Stimulated activated CD8-positive, alpha-beta memory T cell treated with anti-CD3 and anti-CD28 coated beads, Interleukin-15, amount 100 ng/mL, for 48 hours (primary cell): ENCODE measurements around the gene WASF3.
A peak's percentile ranks its signal among the peaks of the same experiment; 100 is the strongest.

Source experiments
- DNase-seq, 2 donors: peaks; one replicate each; pipeline ENCODE4 v3.0.0-alpha.2; 2020; ENCODE audit warnings: low read depth in 2 of 2

WASF3 gene, protein sequence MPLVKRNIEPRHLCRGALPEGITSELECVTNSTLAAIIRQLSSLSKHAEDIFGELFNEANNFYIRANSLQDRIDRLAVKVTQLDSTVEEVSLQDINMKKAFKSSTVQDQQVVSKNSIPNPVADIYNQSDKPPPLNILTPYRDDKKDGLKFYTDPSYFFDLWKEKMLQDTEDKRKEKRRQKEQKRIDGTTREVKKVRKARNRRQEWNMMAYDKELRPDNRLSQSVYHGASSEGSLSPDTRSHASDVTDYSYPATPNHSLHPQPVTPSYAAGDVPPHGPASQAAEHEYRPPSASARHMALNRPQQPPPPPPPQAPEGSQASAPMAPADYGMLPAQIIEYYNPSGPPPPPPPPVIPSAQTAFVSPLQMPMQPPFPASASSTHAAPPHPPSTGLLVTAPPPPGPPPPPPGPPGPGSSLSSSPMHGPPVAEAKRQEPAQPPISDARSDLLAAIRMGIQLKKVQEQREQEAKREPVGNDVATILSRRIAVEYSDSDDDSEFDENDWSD

DNA sequence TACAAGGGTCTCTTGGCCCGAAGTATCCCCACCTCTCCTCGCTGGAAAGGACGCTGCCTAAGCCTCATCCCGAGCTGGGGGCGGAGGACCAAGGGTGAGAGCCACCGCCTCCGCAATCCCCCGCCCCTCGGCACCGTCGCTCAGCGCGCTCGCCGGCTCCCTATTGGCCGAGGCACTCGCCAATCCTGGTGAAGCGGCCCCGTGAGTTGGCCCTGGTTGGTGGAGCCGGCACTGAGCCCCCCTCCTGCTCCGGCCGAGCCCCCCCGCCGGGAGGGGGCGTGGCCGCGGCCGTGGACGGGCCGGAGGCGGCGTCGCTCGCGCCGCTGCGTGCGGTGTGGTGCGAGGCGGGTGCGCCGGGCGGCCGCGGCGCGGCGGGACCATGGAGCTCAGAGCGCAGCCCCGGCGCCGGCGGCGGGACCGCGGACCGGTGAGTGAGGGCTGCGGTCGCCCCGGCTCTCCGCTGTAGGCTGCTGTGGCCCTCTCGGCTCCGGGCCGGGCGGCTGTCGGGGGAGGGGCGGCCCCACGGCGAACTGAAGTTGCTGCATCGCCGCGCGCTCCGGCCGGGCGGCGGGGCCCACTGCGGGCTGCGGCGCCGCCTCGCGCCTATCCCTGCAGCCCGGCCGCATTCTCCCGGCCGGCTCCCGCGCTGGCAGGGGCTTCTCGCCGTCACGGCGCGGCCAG is at the start of gene WASF3:
WASF3 (plus strand) TSS at position 291 of the 681 bp plus-strand sequence. CDS start 84,588 bp downstream, outside the sequence.
- peak; percentile 37 to 49 for DNase-seq

DNA sequence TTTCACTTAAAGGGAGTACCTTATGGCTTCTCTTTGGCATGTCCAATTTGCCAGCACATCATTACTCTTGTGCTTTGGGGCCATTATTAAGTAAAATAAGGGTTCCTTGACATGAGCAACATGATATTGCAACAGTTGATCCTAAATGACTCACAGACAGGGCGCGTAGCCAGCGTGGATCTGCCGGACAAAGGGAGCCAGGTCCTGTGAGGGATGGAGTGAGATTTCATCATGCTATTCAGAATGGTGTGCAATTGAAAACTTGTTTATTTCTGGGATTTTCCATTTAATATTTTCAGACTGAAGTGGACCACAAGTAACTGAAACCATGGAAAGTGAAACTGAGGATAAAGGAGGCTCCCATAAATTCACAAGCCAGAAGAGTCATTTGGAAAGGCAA is 48.6 kb upstream of the WASF3 start:
- no peak for DNase-seq

DNA sequence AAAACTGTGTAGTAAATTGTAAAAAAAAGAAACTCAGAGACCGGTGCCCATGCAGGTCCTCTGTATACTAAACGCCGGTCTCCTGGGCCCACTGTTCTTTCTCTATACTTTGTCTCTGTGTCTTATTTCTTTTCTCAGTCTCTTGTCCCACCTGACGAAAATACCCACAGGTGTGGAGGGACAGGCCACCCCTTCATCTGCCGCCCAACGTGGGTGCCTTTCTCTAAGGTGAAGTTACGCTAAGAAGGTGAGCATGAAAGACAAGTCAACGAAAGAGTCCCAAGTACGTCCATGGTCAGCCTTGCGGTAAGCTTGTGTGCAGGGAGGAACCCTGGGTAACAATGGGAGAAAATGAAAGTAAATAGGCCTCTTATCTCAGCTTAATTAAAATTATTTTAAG is 48.0 kb upstream of the WASF3 start:
- DNase-seq, result no peak

DNA sequence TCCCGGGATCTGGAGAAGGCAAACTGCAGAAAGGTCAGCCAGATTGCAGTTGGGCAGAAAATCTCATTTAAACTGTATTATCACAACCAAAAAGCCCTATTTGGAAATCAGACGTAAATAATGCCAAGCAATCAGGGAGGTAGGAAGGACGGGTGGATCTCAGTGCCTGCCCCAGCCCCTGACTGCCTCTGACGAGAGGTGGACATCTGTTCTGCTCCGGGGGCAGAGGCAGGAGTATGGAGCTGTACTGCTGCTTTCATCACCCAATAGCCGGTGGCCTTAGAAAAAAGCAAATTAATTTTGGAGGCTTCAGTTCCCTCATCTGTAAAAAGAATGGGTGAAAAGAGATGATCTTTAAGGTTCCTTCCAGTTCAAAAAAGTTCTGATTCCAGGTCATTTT is 43.6 kb upstream of the WASF3 start:
- no peak for DNase-seq

DNA sequence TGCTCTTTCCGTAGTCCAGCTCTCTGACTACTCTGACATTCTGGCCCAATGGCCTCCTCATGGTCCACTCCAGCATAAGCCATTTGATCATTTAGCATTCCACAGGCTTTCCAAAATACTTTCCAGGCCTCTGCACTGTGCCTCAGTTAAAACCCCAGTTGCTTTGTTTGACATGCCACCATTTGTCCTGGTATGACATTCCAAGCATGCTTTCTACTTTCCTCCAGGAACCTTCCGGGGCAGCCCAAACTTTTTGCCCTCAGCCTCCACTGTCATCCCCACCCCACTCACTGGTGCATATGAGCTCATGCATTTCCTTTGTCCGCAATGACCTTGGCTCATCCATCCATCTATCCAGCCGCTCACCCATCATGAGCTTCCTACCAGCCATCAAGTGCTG is 41.8 kb upstream of the WASF3 start:
- DNase-seq, result no peak

DNA sequence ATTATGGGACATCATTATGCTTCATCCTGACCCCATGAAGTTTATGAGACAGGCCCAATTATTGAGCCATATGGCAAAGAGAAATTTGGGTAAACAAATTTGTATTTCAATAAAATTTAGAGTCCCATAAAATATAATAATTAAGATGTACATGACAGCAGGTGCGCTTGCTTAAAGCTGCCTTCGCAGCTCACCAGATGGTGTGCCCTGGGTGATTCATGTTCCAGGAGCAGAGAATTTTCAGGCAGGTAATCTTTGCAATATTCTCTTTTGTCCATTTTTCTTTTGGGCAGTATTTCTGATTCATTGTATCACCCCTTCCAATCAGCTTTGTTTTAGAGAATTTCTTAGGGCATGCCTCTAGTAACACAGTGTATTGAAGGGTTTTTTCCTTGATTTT is 39.5 kb upstream of the WASF3 start:
- no peak for DNase-seq

DNA sequence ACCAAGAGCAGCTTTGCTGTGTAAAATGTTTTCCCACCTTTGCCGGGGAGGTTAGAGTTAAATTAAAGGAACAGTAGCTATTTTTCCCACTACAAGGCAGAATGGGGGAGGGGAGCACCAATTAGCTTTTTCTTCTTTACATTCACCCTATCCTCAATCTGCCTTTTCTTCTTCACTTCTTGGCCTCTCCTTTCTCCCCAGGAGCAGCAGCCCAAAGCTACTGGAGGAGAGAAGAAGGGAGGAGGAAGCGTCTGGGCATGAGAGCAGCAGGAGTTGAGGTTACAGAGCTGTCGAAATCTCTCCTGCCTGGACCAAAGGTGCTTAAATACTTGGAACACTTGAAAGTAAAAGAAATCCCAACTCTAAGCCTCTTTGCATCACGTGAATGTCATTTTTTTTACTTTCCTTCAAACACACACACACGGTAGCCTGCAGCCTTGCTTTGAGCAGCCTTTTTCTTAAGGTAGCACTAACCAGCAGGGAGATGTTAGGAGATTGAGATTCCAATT is 39.0 kb upstream of the WASF3 start:
- no peak for DNase-seq

DNA sequence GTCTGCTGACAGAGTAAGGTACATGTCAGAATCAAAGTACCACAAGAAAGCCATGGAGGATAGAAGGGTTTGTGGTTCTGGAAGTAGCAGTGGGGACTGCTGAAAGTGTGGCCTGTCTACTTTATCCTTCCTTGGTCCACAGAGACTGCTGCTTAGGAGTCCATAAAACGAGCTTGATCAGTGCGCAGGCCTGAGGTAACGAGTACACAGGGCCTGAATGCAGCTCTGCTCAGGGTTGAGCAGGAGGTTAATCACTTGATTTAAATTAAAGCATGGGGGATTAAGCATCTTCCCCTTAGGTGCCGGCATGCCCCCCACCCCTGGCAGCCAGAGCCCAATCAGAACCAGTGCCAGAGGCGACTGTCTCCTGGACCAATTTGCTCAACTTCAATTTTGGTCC is 34.9 kb upstream of the WASF3 start:
- DNase-seq, result no peak

DNA sequence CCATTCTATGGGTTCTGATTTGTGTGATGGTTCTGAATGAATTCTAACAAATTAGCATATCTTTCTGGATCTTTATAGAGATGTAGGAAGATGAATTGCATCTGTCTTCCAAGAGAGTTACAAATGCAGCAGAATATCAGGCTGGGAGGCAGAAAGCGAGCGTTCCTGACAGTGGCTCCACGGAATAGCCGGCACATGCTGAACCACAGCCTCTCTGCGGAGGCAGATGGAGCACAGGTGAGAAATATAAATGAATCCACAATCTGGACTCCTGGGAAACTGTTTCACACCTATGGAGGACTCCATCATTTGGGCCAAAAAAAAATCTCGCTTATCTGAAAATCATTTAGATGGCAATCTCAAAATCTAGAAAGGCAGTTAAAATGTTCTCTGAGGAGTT is 34.5 kb upstream of the WASF3 start:
- DNase-seq, result no peak

DNA sequence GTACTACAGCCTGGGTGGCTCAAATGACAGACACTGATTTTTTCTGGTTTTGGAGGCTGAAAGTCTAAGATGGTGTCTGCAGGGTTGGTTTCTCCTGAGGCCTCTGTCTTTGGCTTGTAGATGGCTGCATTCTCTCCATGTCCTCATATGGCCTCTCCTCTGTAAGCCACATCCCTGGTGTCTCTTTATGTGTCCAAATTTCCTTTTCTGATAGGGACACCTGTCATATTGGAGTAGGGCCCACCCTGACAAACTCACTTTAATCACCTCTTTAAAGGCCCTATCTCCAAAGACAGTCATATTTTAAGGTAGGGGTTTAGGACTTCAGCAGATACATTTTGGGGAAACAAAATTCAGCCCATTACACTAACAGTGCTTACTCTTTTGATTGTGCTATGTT is 32.0 kb upstream of the WASF3 start:
- DNase-seq, result no peak

DNA sequence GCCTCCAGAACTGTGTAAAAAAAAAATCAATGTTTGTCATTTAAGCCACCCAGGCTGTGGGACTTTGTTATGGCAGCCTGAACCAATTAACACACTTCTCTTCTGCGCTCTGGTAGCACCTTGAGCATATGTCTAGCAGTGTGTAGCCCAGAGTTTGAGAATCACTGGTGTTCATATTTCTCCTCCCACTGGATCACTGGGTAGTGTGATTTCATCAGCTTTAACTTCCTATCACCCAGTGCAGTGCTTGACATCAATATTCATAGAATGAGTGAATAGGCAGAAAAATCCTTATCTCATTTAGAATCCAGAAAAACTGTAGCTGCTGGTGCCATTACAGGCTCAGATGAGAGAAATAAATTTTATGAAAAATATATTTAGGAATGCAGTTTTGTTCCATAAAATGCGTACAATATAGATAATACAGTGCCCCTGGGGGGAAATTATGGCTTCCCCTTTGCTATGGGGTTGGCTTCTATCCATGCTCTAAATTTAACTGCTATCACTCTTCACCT is 30.7 kb upstream of the WASF3 start:
- DNase-seq, result no peak

DNA sequence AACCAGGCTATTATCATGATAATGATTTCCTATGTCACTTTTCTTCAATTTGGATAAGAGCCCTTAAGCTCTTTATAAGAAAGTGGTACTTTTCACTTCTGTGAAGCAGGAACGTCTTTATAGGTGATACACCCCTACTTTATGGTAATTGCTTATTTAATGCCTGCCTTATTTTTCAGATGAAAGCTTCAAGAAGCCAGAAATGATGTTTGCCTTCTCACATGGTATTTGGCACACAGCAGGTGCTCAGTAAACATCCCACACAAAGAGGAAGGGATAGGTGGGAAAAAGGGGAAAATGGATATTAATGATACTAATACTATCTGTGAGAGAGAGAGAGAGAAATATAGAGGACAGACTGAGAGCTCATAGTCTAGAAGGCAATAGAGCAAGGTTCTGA is 29.0 kb upstream of the WASF3 start:
- DNase-seq, result no peak

DNA sequence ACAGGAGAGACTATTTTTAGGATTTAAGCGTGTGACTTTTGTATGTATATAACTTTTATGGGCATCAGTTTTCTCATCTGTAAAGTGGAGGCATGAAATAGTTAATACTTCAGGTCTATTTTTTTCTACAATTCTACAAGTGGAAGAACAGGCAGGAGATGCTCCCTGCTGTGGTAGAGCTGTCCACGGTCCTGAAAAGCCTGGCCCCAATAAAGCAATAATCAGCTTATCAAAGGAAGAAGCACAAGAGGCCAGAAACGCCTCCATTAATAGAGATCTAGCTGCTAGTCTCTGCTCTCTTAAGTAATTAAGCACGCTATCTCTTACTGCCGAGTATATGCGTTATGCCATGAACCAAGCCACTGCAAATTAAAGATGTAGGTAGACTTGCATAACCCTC is 28.0 kb upstream of the WASF3 start:
- DNase-seq, result no peak

DNA sequence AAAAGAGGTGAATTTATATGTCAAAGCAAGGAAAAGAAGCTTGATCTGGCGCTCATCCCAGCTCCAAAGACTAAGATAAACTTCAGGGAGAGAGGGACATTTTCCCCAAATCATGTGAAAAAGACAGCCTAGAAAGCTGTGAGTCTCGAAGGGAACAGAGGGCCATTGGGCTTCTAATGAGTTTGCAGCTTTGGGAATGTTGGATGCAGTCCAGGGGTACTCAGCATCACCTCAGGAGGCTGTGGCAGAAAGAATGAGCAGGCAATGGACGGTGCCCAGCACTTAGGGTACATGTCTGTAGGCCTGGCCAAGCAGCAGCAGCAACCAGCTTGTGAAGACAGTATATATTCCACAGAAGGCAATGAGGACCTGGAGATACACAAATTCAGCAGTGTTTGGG is 25.7 kb upstream of the WASF3 start:
- DNase-seq, result no peak

DNA sequence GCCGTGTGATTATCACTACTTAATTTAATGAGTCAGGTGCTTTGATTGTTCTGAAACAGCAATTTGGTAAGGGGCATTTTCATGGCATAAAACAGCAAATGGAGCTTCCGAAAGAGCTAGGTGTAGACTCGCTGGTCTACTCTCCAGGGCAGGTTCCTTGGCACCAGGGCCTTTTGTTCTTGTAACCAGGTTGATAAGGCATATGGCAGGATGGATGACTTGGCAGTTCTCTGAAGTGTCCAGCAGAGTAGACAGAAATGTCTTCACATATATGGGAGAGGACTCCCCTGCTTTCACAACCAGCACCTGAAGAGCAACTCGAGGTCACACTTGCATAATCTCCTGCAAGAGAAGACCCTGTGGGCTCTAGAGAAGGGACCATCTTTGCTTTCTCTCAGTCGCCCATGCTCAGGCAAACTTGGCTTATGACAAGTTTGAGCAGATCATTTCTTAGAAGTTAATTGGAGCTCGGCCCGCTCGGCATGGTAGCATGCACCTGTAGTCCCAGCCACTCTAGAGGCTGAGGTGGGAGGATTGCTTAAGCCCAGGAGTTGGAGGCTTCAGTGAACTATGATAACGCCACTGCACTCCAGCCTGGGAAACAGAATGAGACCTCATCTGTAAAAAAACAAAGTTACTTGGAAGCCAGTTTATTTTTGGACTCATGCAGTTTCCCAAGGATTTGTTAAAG is 23.3 kb upstream of the WASF3 start:
- DNase-seq, result no peak

DNA sequence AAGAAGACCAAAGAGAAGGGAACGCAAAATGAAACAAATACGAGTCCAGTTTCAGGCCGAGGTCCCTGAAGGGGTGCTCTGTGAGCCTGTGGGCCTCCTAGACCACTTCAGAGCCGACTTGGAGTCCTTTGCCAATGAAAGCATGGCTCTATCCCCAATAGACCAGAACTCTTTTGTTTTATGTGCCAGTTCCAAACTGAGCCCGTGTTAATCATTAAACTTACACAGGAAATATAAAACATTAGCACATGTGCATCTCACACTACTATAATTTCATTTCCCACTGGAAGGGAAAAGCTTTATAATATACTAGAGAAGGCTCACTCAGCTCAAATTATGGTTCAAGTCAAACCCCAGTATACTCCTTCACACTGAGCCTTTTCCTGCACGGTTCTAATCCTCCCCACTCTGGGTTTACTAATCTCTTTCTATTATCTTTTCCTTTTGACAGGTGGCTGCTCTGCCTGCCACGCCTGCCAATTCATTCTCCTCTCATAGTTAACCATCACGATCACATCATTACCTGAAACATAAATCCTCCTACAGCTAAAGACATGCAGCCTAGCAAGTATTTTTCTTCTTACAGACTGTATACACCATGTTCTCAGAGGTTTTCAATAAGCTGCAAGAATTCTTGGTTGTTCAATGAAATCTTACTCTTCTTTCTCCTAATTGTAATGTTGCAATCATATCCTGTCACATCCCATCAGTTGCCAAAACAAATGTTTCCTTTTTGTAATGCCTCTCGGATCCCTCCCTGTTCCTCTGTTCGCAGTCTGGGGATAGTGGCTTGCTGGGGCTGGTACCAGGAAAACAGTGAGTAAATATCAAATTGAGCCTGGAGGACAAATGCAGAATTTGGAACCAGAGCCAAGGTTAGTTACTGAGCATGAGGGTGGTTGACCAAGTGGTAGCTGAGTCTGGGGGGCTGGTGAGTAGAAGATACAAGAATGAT is 18.8 kb upstream of the WASF3 start:
- DNase-seq, result no peak

DNA sequence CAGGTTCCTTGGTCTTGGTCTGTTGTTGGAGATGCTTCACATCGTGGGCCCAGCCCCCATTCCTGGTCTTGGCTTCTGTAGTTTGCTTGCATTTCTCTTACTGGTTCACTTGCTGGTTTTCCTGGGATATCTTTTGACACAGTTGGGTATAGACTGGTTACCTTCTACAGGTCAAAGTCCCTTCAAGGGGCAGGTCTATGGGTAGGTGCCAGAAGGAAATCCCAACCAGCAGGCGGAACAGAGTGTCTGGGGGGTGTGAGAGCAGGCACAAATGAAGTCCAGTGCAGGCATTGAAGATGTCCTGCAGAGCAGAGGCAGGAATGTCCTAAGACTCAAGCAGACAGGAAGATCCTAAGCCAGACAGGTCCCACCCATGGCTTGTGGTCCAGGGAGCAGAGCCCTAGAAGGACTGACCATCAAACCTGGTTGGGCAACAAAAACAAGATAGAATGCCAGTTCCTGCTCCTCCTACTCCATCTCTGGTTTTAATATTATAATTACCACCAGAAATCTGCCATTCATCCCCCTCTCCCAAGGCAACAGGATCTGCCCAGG is 17.7 kb upstream of the WASF3 start:
- no peak for DNase-seq

DNA sequence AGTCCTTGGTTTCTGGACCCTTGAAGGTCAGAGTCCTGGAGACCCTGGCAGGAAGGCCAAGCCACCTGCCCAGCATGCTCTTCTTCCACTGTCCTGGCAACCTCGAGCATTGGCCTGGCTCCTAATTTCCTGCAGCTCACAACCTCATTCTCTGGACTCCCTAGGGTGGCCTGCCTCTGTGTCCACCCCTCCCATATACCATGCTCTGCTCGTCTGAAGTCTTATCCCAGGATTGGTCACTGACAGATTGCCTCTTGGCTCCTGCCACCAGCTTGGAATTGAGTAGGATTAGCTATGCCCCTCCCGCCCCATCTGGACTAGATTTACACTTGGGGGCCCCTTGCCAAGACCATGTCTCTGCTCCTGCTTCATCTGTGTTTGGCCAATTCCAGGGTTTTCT is 17.1 kb upstream of the WASF3 start:
- no peak for DNase-seq

DNA sequence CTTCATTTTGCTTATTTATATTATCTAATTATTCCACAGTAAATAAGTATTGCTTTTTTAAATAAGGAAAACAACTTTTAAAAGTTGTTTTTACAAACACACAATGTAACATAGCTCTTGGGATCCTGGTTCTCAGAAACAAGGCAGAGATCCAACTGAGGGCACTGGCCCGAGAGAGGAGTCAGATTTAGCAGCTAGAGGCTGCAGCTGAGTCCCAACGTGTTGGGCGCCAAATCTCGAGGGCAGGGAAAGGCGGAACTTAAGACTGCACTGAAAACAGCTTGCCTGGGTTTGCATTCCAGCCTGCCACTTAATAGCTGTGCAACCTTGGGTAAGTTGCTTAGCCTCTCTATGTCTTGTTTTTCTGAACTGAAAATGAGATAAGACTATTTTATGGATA is 16.4 kb upstream of the WASF3 start:
- DNase-seq, result no peak

DNA sequence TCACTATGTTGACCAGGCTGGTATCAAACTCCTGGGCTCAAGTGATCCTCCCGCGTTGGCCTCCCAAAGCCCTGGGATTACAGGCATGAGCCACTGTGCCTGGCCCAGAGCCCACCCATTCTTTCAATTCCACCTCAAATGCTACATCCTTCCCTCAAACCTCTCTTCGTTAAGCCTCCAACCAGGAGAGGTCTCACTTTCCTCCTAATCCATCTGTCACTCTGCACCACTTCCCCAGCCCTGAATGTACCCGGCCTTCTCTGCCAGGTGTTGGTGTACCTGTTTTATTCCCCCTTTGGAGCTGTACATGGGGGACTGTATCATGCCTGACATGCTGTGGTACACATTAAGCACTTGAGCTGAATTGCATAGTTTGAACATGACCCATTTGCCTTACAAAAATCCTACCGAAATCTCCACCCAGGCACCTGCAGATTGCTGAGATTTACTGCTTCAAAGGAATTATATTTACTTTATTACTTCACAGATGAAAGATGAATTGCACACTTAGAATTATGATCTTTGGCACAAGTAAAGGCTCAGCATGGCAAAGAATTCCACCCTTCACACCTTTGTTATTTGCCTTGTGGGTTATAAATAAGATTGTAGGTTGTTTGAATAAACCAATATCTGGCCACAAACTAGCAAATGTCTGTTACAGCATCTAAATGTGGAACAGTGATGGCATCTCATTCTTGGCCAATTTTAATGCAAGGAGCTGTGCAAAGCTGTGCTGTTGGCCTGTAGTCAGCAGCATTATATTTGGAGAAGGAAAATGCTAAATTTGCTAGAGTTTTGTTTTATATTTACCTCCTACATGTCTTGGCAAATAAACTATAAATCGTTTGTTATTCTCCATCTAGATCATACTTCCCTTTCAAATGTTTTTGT is 15.6 kb upstream of the WASF3 start:
- no peak for DNase-seq
